SU-DHL-6 (cell line): ENCODE measurements around the gene SLC51B.
"Not testable (repeated sequence)": the region's sequence is repeated elsewhere in the genome, so short reads cannot be mapped to it uniquely, and the experiment has no call there.

Source experiments
- H2AFZ ChIP-seq: fragments of 200-600 bp; sonication (generic); 2 replicates; pipeline ENCODE4 v1.6.1; 2014; ENCODE audit warnings: low read depth, mild to moderate bottlenecking, moderate library complexity, mixed read lengths, antibody characterized with exemption, low read length; ENCODE audit not compliant: severe bottlenecking
- H3F3A ChIP-seq: fragments of 200-600 bp; shearing (Covaris generic); 2 replicates; pipeline ENCODE4 v1.6.0; 2016; ENCODE audit warnings: antibody characterized with exemption, mild to moderate bottlenecking; ENCODE audit not compliant: insufficient read depth
- H3K27ac ChIP-seq: fragments of 200-600 bp; sonication (generic); 2 replicates; pipeline ENCODE4 v1.5.1; 2016; ENCODE audit warnings: low read depth, mild to moderate bottlenecking, low read length, moderate library complexity, mixed read lengths
- H3K27me3 ChIP-seq: fragments of 200-600 bp; sonication (generic), shearing (Covaris generic); 2 replicates; pipeline ENCODE4 v1.6.0; 2014; ENCODE audit warnings: mild to moderate bottlenecking, low read length
- H3K36me3 ChIP-seq: fragments of 200-600 bp; sonication (generic); 2 replicates; pipeline ENCODE4 v1.6.1; 2014; ENCODE audit warnings: mild to moderate bottlenecking, low read length, mixed read lengths
- H3K4me2 ChIP-seq: fragments of 300-600, 200-600 bp; shearing (Covaris generic), sonication (generic); 2 replicates; pipeline ENCODE4 v1.6.0; 2014; ENCODE audit warnings: low read length, low read depth, mild to moderate bottlenecking; ENCODE audit not compliant: poor library complexity, severe bottlenecking
- H3K4me3 ChIP-seq: fragments of 200-600 bp; sonication (generic); 2 replicates; pipeline ENCODE4 v1.5.1; 2014; ENCODE audit warnings: antibody characterized with exemption, low read length, mild to moderate bottlenecking, mixed read lengths; ENCODE audit not compliant: insufficient read depth, poor library complexity, severe bottlenecking
- H3K79me2 ChIP-seq: fragments of 200-600 bp; sonication (generic); 2 replicates; pipeline ENCODE4 v1.6.1; 2014; ENCODE audit warnings: mild to moderate bottlenecking, low read length, moderate library complexity; ENCODE audit not compliant: insufficient read depth
- H3K9ac ChIP-seq: fragments of 200-600 bp; sonication (generic); 2 replicates; pipeline ENCODE4 v1.7.0; 2014; ENCODE audit warnings: mild to moderate bottlenecking, low read length
- H3K9me2 ChIP-seq: fragments of 200-600 bp; sonication (generic); replicated peaks from 2 replicates; pipeline ENCODE4 v1.6.1; 2014; ENCODE audit warnings: low read length; ENCODE audit not compliant: insufficient read depth
- H3K9me3 ChIP-seq: fragments of 200-600 bp; sonication (generic); 2 replicates; pipeline ENCODE4 v1.6.1; 2014; ENCODE audit warnings: low read length, mixed read lengths; ENCODE audit not compliant: insufficient read depth
- H4K20me1 ChIP-seq: fragments of 200-600 bp; sonication (generic); 2 replicates; pipeline ENCODE4 v1.6.1; 2014; ENCODE audit warnings: low read depth, mild to moderate bottlenecking, antibody characterized with exemption, low read length, moderate library complexity, mixed read lengths
- CTCF ChIP-seq: fragments of 200-600 bp; sonication (generic); IDR thresholded peaks from one replicate; pipeline ENCODE4 v1.5.1; 2017; ENCODE audit warnings: antibody characterized with exemption, mild to moderate bottlenecking, low read length, moderate library complexity; ENCODE audit not compliant: insufficient read depth, poor library complexity, severe bottlenecking
- EZH2phosphoT487 ChIP-seq: fragments of 200-600 bp; sonication (generic), shearing (Covaris generic); conservative IDR thresholded peaks from 2 replicates; pipeline ENCODE4 v1.6.1; 2018; ENCODE audit warnings: mild to moderate bottlenecking, antibody characterized with exemption, low read length, moderate library complexity, mixed read lengths

The SLC51B gene

DNA sequence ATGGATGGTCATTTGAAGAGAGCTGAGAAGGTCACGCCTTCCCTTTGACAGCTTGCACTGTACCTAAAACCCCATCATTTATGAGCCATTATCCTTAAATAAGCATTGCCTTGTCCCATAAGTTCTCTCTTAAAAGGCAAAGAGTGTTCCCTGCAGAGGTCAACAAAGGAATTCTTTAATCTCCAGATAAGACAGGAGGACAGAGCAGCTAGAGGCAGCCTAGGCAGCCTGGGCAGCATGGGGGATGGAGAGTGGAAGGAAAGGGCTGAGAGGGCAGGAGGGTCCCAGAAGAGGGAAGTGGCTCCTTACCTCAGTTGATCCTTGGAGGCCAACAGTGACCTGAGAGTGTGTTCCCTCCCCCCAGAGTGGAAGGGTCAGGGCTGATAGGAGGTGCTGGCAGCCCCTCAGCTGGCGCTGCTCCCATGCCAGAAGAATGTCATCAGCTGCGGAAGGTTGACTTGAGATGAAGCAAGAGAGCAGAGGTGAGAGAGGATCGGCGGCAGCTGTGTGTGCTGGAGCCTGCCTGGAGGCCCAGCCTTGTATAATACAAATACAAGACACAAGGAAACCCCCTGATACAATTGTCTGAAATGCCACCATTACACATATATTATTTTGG is 44.1 kb downstream of the SLC51B start:
- H3K79me2 ChIP-seq: no peaks in the 10 kb centered on the region
- no peaks in the 10 kb centered on the region for H4K20me1 ChIP-seq
- H3K9ac ChIP-seq: no peak overlapping the region
- no peak overlapping the region for H3K4me3 ChIP-seq
- no peak overlapping the region for H2AFZ ChIP-seq
- no peaks in the 10 kb centered on the region for H3K9me2 ChIP-seq
- no peaks in the 10 kb centered on the region for H3K9me3 ChIP-seq
- no peaks in the 10 kb centered on the region for H3K36me3 ChIP-seq
- H3K4me2 ChIP-seq: no peak overlapping the region
- no peaks in the 10 kb centered on the region for H3K27me3 ChIP-seq
- H3K27ac ChIP-seq: no peak overlapping the region
- TF ChIP-seq EZH2phosphoT487 (no peak), CTCF (no peak)
- H3F3A ChIP-seq: no peaks in the 10 kb centered on the region

DNA sequence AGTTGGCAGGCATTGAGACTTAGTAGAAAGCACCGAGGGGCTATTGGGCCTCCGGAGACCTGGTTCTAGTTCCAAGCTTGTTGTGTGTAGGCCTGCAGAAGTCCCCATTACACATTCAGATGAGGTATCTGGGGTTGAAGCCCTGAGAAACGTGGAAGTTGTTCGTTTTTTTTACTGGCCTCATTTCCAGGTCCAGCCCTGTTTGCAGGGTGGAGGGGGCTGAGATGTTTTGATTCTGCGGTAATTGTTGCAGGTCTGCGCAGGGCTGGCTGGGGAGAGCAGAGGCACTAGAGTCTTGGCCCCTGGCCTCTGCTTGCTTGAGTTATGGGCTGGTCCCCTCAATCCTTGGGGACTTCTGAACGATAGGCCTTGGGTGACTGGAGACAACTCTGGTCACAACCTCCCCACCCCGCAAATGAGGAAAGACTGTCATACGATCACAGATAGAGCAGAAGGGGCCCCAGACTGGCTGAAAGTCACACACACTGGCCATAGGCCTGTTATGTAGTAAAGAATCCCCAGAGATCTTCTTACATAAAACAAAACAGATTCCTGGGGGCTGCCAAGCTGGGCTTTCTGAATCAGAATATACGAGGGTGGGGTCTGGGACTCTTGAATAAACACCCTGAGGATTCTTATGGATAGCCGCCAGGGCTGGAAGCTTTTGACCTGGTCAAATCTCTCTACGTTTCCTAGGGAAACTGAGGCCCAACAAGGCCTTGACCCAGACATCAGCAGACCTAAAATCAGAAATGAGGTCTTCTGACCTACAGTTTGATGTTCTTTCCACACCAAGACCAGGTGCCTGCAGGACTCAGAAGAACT is 47.0 kb downstream of the SLC51B start:
- no peaks in the 10 kb centered on the region for H3K9me2 ChIP-seq

GRCh38 chr15:65092911-65093792 is 48.0 kb downstream of the SLC51B start:
- Histone ChIP-seq H3K9me3 (no peaks in the 10 kb centered on the region), H3K27ac (no peak overlapping the region), H3K4me2 (no peak overlapping the region), H3F3A (no peaks in the 10 kb centered on the region), H3K9ac (no peak overlapping the region), H3K4me3 (no peak overlapping the region), H3K79me2 (no peaks in the 10 kb centered on the region), H2AFZ (no peak overlapping the region), H3K9me2 (no peaks in the 10 kb centered on the region), H3K36me3 (no peaks in the 10 kb centered on the region), H4K20me1 (no peaks in the 10 kb centered on the region), H3K27me3 (no peaks in the 10 kb centered on the region)
- no peak for TF ChIP-seq EZH2phosphoT487
- no peak for TF ChIP-seq CTCF

More for the DNA sequence above, 47.0 kb downstream of the SLC51B start:
- Histone ChIP-seq H3K9ac (no peak overlapping the region), H3K27ac (no peak overlapping the region), H3K79me2 (no peaks in the 10 kb centered on the region), H3K4me3 (no peak overlapping the region), H3K9me3 (no peaks in the 10 kb centered on the region), H3K4me2 (no peak overlapping the region), H2AFZ (no peak overlapping the region), H3F3A (no peaks in the 10 kb centered on the region), H4K20me1 (no peaks in the 10 kb centered on the region), H3K27me3 (no peaks in the 10 kb centered on the region), H3K36me3 (no peaks in the 10 kb centered on the region)
- no peak for TF ChIP-seq EZH2phosphoT487

GRCh38 chr15:65093793-65094170 is 48.6 kb downstream of the SLC51B start:
- not testable (repeated sequence) for H3K4me3 ChIP-seq, H3K79me2 ChIP-seq, H3K27ac ChIP-seq, H3K4me2 ChIP-seq, H3K9me2 ChIP-seq, H2AFZ ChIP-seq, H3K36me3 ChIP-seq, H3K27me3 ChIP-seq, H3K9ac ChIP-seq, H3K9me3 ChIP-seq, H4K20me1 ChIP-seq, H3F3A ChIP-seq
